ENCODE measurements around the gene IL37.
"Not testable (repeated sequence)": the region's sequence is repeated elsewhere in the genome, so short reads cannot be mapped to it uniquely, and the experiment has no call there.

The IL37 gene

GRCh38 chr2:112923967-112924338 is 13.0 kb downstream of the IL37 start:
- no peak for DNase-seq

- no peak for DNase-seq
Observed at GRCh38 chr2:112924360-112924759, 13.4 kb downstream of the IL37 start.

GRCh38 chr2:112924821-112925220 is 13.9 kb downstream of the IL37 start:
- no peak for DNase-seq

- no peak for DNase-seq
Observed at GRCh38 chr2:112926707-112927106, 15.7 kb downstream of the IL37 start.

- DNase-seq, result no peak
Observed at GRCh38 chr2:112927745-112928144, 16.8 kb downstream of the IL37 start.

GRCh38 chr2:112933261-112933660 is 22.3 kb downstream of the IL37 start:
- DNase-seq, result no peak

- not testable (repeated sequence) for DNase-seq
Observed at GRCh38 chr2:112934117-112934516, 23.2 kb downstream of the IL37 start.

- DNase-seq, result no peak
Observed at GRCh38 chr2:112936927-112937232, 25.9 kb downstream of the IL37 start.

GRCh38 chr2:112938904-112939303 is 27.9 kb downstream of the IL37 start:
- DNase-seq, result no peak

GRCh38 chr2:112939425-112939824 is 28.5 kb downstream of the IL37 start:
- DNase-seq, result no peak

GRCh38 chr2:112940859-112941625 is 30.1 kb downstream of the IL37 start:
- no peak for DNase-seq

- DNase-seq, result peak; percentile 78
Observed at GRCh38 chr2:112941753-112942653, 31.0 kb downstream of the IL37 start.

- no peak for DNase-seq
Observed at GRCh38 chr2:112942654-112943002, 31.7 kb downstream of the IL37 start.

GRCh38 chr2:112944971-112945370 is 34.0 kb downstream of the IL37 start:
- no peak for DNase-seq

- DNase-seq, result no peak
Observed at GRCh38 chr2:112946086-112946485, 35.1 kb downstream of the IL37 start.

- DNase-seq, result no peak
Observed at GRCh38 chr2:112947374-112947773, 36.4 kb downstream of the IL37 start.

GRCh38 chr2:112949456-112949855 is 38.5 kb downstream of the IL37 start:
- DNase-seq, result no peak

GRCh38 chr2:112954364-112954763 is 43.4 kb downstream of the IL37 start:
- no peak for DNase-seq

GRCh38 chr2:112957511-112957910 is 46.5 kb downstream of the IL37 start:
- no peak for DNase-seq

- peak; percentile 48 for DNase-seq
Observed at GRCh38 chr2:112958428-112959108, 47.6 kb downstream of the IL37 start.

- no peak for DNase-seq
Observed at GRCh38 chr2:112959109-112959812, 48.3 kb downstream of the IL37 start.

- no peak for DNase-seq
Observed at GRCh38 chr2:112960230-112960825, 49.4 kb downstream of the IL37 start.

Measured in COR-L47 (cell line).